Measurements from ENCODE around the gene TPPP3.

The TPPP3 gene

GRCh38 chr16:67404740-67405226 lies 11.5 kb upstream of the TPPP3 start:
- Histone ChIP-seq H3K27ac (no peak overlapping the region), H3K4me3 (no peak overlapping the region)
- DNase-seq (ENCODE audit: low spot score): no peak
- TF ChIP-seq CTCF (IDR thresholded peaks at IDR 0.05): no peak

- DNase-seq (ENCODE audit: low spot score): no peak
- no peak for TF ChIP-seq CTCF (IDR thresholded peaks at IDR 0.05)
- H3K4me3 ChIP-seq: no peak overlapping the region
- no peak overlapping the region for H3K27ac ChIP-seq
Measured at GRCh38 chr16:67403976-67404555, 10.8 kb upstream of the TPPP3 start.

GRCh38 chr16:67400901-67401300 lies 7.6 kb upstream of the TPPP3 start:
- Histone ChIP-seq H3K27ac (no peak overlapping the region), H3K4me3 (no peak overlapping the region)
- DNase-seq (ENCODE audit: low spot score): no peak
- TF ChIP-seq CTCF (IDR thresholded peaks at IDR 0.05): no peak

- no peak overlapping the region for H3K27ac ChIP-seq
- DNase-seq (ENCODE audit: low spot score): no peak
- no peak for TF ChIP-seq CTCF (IDR thresholded peaks at IDR 0.05)
Measured at GRCh38 chr16:67399749-67400704, 6.7 kb upstream of the TPPP3 start.

GRCh38 chr16:67399218-67399733 lies 6.0 kb upstream of the TPPP3 start:
- no peak for DNase-seq (ENCODE audit: low spot score)
- peak; percentile 31 for TF ChIP-seq CTCF (IDR thresholded peaks at IDR 0.05)
- H3K4me3 ChIP-seq: peak overlapping the region; percentile 15
- H3K27ac ChIP-seq: no peak overlapping the region

More at GRCh38 chr16:67399749-67400704, 6.7 kb upstream of the TPPP3 start:
- H3K4me3 ChIP-seq: no peak overlapping the region

- TF ChIP-seq CTCF (IDR thresholded peaks at IDR 0.05): no peak
- H3K4me3 ChIP-seq: no peak overlapping the region
- DNase-seq (ENCODE audit: low spot score): no peak
- no peak overlapping the region for H3K27ac ChIP-seq
Measured at GRCh38 chr16:67398546-67399217, 5.4 kb upstream of the TPPP3 start.

Measured in coronary artery (tissue), 2 donors.